ACHN (cell line): Measurements from ENCODE around the gene IRGM.

ENCODE experiments used
- DNase-seq: peaks from one replicate; pipeline ENCODE4 v3.0.0-alpha.2; 2015
- in situ Hi-C: cut with HindIII; loops from 2 replicates; pipeline ENCODE4 v1.10.0; 2017; ENCODE audit warnings: low sequenced_read_pairs, low pct_ligation_motif_present, low pct_unique_long_range_greater_than_20kb

The IRGM gene

DNA sequence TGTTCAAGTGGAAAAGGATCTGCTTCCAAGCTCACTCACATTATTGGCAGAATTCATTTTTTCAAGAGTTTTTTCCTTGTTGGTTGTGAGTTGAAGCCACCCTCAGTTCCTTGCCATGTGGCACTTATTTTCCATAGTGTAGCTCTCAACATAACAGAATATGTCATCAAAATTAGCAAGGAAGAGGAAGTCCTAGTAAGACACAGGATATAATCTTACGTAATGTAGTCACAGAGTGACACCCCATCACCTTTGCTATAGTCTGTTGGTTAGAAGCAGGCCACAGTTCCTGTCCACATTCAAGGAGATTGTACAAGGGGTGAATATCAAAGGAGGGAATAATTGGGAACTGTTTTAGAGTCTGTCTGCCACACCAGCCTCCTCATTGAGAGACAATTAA is 15.7 kb downstream of the IRGM start:
- no peak for DNase-seq
- in situ Hi-C loops = no loop called here

DNA sequence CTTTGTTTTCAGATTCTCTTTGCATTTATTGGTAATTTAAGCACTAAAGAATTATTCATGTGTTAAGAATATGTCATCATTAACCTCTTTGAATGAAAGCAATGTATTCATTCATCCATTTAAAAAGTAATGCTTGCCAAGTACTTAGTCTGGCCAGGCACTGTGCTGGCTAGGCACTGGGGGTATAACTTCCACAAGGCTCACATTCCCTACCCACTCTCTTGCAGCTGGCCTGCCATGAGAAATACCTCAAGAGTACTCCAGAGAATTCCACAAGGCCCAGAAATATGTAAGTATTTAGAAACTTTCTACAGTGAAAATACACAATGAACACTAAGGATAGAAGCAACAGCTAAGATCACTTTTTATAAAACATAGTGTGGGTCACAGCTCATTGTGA is 33.0 kb downstream of the IRGM start:
- in situ Hi-C loops = no loop called here
- no peak for DNase-seq

GRCh38 chr5:150895431-150896428 is 49.4 kb downstream of the IRGM start:
- in situ Hi-C loops = no loop called here
- DNase-seq = no peak
